T-cell (primary cell): Measurements from ENCODE around the gene SEC16B. TPM values are rescaled to one million over a fixed set of nuclear protein-coding genes. Genes with fewer than 3 reads are reported as not detected.

Experiments used
- ATAC-seq, 4 experiments: fragments of 200-7000 bp in 3 of 4; fragments of 150-1000 bp in 1 of 4; cut with Tn5 transposase; replicated peaks in 1 of 4; 1 replicate in 3 of 4; 2 replicates in 1 of 4; pipeline ENCODE4 v1.10.0; 2021; ENCODE audit warnings: moderate library complexity in 3 of 4, mild to moderate bottlenecking in 2 of 4, moderate number of reproducible peaks in 1 of 4
- CTCF ChIA-PET, 2 donors: fragments of 300-600 bp; sonication (Branson Sonifier 250); formaldehyde crosslinking; loops; one replicate each; lab custom pipeline; 2022; ENCODE audit warnings: antibody characterized with exemption in 2 of 2; lab: Charles Lee
- POLR2A ChIA-PET, 2 donors: fragments of 300-600 bp; sonication (Branson Sonifier 250); formaldehyde crosslinking; loops; one replicate each; lab custom pipeline; 2022; ENCODE audit warnings: antibody characterized with exemption in 2 of 2; lab: Charles Lee
- DNase-seq, 35 experiments: peaks; one replicate each; pipeline versions ENCODE4 v3.0.0 to v3.0.0-alpha.2; 2013 to 2023
- H3K27ac ChIP-seq: one replicate; pipeline ENCODE4 v1.5.1; 2013; ENCODE audit warnings: low read length
- H3K27me3 ChIP-seq, 2 experiments: replicated peaks in 1 of 2; 1 replicate in 1 of 2; 2 replicates in 1 of 2; pipeline versions ENCODE4 v1.6.1 to v1.7.0; 2013; ENCODE audit warnings: low read length in 1 of 2, mixed read lengths in 1 of 2; ENCODE audit not compliant: control insufficient read depth in 2 of 2, insufficient read depth in 2 of 2; ENCODE audit errors: extremely low read depth in 1 of 2
- H3K36me3 ChIP-seq, 2 donors: 1 replicate in 1 of 2; 2 replicates in 1 of 2; pipeline versions ENCODE4 v1.6.1 to v1.7.0; 2013; ENCODE audit warnings: low read length in 1 of 2; ENCODE audit not compliant: control insufficient read depth in 2 of 2, insufficient read depth in 1 of 2; ENCODE audit errors: extremely low read depth in 1 of 2
- H3K4me1 ChIP-seq, 2 experiments: 1 replicate in 1 of 2; 2 replicates in 1 of 2; pipeline versions ENCODE4 v1.6.1 to v1.7.0; 2013; ENCODE audit warnings: low read length in 2 of 2, mixed read lengths in 1 of 2; ENCODE audit not compliant: insufficient read depth in 2 of 2, control insufficient read depth in 1 of 2; ENCODE audit errors: extremely low read depth in 1 of 2
- H3K4me3 ChIP-seq, 2 donors: 1 replicate in 1 of 2; 2 replicates in 1 of 2; pipeline versions ENCODE4 v1.5.1 to v1.7.0; 2013; ENCODE audit warnings: mild to moderate bottlenecking in 2 of 2, low read length in 1 of 2, moderate library complexity in 1 of 2; ENCODE audit not compliant: control insufficient read depth in 1 of 2; ENCODE audit errors: extremely low read depth in 1 of 2
- H3K9me3 ChIP-seq: 2 replicates; pipeline ENCODE4 v1.7.0; 2013
- H3K27ac Mint-ChIP-seq, 2 donors: one replicate each; pipeline ENCODE4 v1.8.0; 2020 to 2021; ENCODE audit warnings: mild to moderate bottlenecking in 2 of 2, mixed read lengths in 2 of 2
- H3K27me3 Mint-ChIP-seq, 2 donors: one replicate each; pipeline ENCODE4 v1.8.0; 2021 to 2022; ENCODE audit warnings: mixed read lengths in 2 of 2
- H3K36me3 Mint-ChIP-seq: one replicate; pipeline ENCODE4 v1.8.0; 2021; ENCODE audit warnings: mixed read lengths
- H3K4me1 Mint-ChIP-seq, 3 donors: one replicate each; pipeline ENCODE4 v1.8.0; 2020 to 2022; ENCODE audit warnings: mixed read lengths in 3 of 3, mild to moderate bottlenecking in 1 of 3
- H3K4me3 Mint-ChIP-seq, 3 donors: one replicate each; pipeline ENCODE4 v1.8.0; 2020 to 2022; ENCODE audit warnings: mild to moderate bottlenecking in 3 of 3, mixed read lengths in 3 of 3, moderate library complexity in 3 of 3
- H3K9me3 Mint-ChIP-seq, 3 donors: one replicate each; pipeline ENCODE4 v1.8.0; 2020 to 2022; ENCODE audit warnings: mixed read lengths in 3 of 3
- whole genome bisulfite sequencing: methylation state at CpG from one replicate; pipeline ENCODE4 v1.1.5; 2013; ENCODE audit warnings: missing lambda C conversion rate; ENCODE audit not compliant: insufficient coverage; 5-methylcytosine and 5-hydroxymethylcytosine counted together
- total RNA-seq, 35 experiments: library from RNA in 6 of 35; stranded (reverse) in 6 of 35; fragments of 120-200 nt in 1 of 35; gene quantifications; one replicate each; pipeline versions ENCODE4 v1.2.1 to v1.2.4 and lab custom pipeline; 2013 to 2026

The SEC16B gene
- total RNA-seq, 5 donors from 2014 or later (not counting 1 experiment from before 2014, with no cell fraction given) = not detected

DNA sequence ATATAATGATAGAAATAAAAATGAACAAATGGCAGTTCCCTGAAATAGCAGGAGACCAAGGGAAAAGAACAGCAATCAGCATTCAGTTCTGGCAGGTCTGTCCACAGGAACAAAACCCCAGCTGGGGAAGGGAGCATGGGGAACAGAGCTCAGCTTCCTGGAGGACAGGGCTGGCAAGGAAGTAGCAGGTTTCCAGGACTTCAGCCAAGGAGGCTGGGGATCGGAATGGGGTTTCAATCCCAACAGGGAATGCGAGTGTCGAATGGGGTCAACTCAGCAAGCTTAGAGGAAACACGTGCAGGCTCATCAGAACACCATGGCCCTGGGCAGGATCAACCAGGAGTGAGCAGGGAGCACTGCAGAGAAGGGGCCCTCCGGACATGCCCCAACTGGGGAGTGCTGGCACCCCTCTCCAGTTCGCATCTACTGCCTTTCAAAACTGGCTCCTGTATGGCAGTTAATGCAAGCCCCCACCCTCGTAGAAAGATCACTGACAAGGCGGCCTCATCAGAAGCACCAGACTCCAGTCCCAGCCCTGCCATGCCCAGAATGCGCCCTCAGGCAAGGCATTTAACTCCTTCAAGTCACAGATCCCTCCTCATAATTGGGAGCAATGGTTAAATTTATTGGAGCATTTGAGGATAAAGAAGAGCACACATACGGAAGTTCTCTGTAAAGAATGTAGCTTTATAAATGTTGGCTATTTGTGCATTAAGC is 72.4 kb downstream of the SEC16B start:
- Mint-ChIP-seq H3K27ac (no peak overlapping the region), H3K4me1 (no peaks in the 10 kb centered on the region), H3K36me3 (no peaks in the 10 kb centered on the region), H3K9me3 (peaks cover 0 to 12% (median 6%) of the 10 kb centered on the region in 3 donors), H3K27me3 (peaks cover 0 to 2% of the 10 kb centered on the region in 2 donors), H3K4me3 (no peak overlapping the region)
- CTCF ChIA-PET = no interaction called here
- no peaks in the 10 kb centered on the region for H3K4me1 ChIP-seq
- 65% methylated on average over 7 of the region's 10 CpGs for WGBS
- H3K27ac ChIP-seq = no peak overlapping the region
- H3K36me3 ChIP-seq = no peaks in the 10 kb centered on the region
- ATAC-seq (no peak), DNase-seq (no peak)
- no peaks in the 10 kb centered on the region for H3K9me3 ChIP-seq
- H3K27me3 ChIP-seq = no peaks in the 10 kb centered on the region
- POLR2A ChIA-PET = no interaction called here
- H3K4me3 ChIP-seq = no peak overlapping the region

Other genes with a start within 250 kb of the SEC16B start
- gene RASAL2, start 124.0 kb upstream of the SEC16B start, total RNA-seq = under 1 TPM in 4 of 5 donors, not detected in 1; 0.05 to 0.19 (median 0.11) TPM